ENCODE results near the gene ZSCAN23. TPM values are rescaled to one million over a fixed set of nuclear protein-coding genes. Genes with fewer than 3 reads are reported as not detected.

Gene ZSCAN23
- total RNA-seq, 2 donors from 2014 or later = 0.59 to 0.79 TPM

DNA sequence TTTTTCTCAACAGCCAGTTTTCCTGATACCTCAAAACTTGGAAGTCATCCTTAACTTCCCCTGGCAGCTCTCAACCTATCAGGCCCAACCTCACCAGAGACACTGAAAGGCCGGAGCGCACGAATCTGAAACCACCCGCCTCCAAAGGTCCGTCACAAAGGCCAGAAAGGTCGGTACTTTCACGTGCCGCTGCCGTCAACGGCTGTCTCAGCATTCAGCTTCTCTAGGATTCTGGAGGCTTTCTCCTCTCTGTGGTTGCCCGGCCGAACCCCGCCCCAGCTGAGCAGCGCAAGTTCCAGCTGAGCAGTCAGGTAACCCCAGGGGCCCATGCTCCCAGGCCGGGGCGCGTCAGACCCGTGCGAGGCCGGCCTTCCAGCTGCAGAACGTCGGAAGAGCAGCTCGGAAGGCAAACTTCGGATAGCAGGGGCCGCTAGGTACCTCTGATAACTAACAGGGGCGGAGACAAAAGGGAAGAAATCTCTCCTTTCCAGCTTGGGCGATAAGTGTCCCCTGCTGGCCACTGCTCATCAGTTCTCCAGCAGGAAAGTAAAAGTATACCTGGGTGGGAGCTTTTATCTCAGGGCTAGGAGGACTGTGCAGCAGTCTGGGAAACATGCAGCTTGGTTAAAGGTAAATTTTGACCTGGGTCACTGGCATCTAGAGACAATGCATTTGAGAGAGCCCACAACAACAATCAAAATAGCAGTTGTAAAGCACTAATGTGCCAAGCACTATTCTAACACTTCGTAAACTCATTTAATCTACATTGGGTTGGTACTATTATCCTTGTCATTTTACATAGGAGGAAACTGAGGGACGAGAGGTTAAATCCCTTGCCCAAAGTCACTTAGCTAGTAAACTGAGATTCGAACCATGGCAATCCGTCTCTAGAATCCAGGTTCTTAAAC is 59.8 kb downstream of the ZSCAN23 start:
- peaks cover 0 to 5% of the 10 kb centered on the region in 2 donors for H3K9me3 ChIP-seq
- TF ChIP-seq, protein P1, sequence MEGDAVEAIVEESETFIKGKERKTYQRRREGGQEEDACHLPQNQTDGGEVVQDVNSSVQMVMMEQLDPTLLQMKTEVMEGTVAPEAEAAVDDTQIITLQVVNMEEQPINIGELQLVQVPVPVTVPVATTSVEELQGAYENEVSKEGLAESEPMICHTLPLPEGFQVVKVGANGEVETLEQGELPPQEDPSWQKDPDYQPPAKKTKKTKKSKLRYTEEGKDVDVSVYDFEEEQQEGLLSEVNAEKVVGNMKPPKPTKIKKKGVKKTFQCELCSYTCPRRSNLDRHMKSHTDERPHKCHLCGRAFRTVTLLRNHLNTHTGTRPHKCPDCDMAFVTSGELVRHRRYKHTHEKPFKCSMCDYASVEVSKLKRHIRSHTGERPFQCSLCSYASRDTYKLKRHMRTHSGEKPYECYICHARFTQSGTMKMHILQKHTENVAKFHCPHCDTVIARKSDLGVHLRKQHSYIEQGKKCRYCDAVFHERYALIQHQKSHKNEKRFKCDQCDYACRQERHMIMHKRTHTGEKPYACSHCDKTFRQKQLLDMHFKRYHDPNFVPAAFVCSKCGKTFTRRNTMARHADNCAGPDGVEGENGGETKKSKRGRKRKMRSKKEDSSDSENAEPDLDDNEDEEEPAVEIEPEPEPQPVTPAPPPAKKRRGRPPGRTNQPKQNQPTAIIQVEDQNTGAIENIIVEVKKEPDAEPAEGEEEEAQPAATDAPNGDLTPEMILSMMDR (IDR thresholded peaks at IDR 0.05) = peak; percentile 21 to 59

More for the DNA sequence above, 59.8 kb downstream of the ZSCAN23 start:
- Histone ChIP-seq H3K4me1 (no peaks in the 10 kb centered on the region), H3K27ac (peak overlapping the region; percentile 79), H3K4me3 (peak overlapping the region; percentile 38 to 52), H3K27me3 (no peaks in the 10 kb centered on the region), H3K36me3 (peaks cover 21% of the 10 kb centered on the region)
- peak; percentile 91 for DNase-seq (ENCODE audit: low spot score)

Other genes starting within 250 kb of the ZSCAN23 start
- gene ZSCAN9, start 218.2 kb downstream of the ZSCAN23 start, total RNA-seq = 10 to 100 TPM in 1 of 2 donors, 1 to 10 TPM in 1; 5.8 to 10.1 TPM
- gene ZKSCAN4, start 191.2 kb downstream of the ZSCAN23 start, total RNA-seq = 1 to 10 TPM; 1.8 to 2.0 TPM
- 1 to 10 TPM; 3.1 to 5.1 TPM for gene NKAPL, start 184.2 kb downstream of the ZSCAN23 start, total RNA-seq
- gene ZSCAN26, start 176.3 kb downstream of the ZSCAN23 start, total RNA-seq = 10 to 100 TPM; 11.2 to 13.3 TPM
- gene PGBD1, start 161.9 kb downstream of the ZSCAN23 start, total RNA-seq = 1 to 10 TPM; 1.8 to 4.1 TPM
- gene ZSCAN31, start 107.3 kb downstream of the ZSCAN23 start, total RNA-seq = 10 to 100 TPM in 1 of 2 donors, 1 to 10 TPM in 1; 9.9 to 14.5 TPM
- 1 to 10 TPM; 2.3 to 3.7 TPM for gene ZKSCAN3, start 93.5 kb downstream of the ZSCAN23 start, total RNA-seq
- 1 to 10 TPM; 2.1 to 3.4 TPM for gene ZSCAN12, start 43.7 kb downstream of the ZSCAN23 start, total RNA-seq
- gene GPX6, start 72.3 kb upstream of the ZSCAN23 start, total RNA-seq = not detected
- not detected for gene GPX5, start 82.4 kb upstream of the ZSCAN23 start, total RNA-seq

Measured in right atrium auricular region (tissue), 2 donors.